ENCODE results near the gene GNA15.

DNA sequence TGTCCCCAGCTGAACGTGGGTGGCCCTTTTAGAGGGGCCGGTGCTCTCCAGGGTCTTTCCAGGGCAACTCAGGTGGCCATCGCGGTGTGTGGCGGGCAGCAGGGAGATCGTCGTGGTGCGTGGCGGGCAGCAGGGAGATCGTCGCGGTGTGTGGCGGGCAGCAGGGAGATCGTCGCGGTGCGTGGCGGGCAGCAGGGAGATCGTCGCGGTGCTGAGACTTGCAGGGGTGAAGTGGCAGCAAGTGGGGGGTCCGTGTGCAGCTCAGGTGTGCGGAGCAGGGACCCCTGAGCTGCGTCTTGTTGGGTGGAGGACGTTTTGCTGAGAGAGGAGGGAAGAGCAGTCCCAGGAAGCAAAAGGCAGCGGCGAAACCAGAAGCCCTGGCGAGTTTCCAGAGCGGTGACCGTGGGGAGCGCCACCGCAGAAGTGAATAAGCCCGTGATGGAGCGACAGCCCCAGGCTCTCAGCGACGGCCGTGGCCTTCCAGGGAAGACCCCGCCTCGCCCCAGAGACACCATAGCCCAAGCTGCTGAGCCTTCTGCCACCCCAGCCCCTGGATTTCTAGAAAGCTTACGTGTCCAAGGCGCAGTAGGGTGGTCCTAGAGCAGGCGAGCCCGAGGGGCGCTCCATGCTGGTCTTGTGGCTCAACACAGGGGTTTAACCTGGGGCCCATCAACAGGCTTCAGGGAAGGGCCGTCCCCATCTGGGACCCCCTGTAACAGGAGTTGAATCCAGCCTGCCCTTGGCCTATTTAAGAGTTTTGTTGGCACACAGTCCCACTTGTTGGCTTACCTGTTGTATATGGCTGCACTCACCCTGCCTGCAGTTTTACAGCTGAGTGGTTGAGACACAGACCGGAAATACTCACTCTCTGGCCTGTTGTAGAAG lies 55.3 kb downstream of the GNA15 start:
- TF ChIP-seq CTCF (IDR thresholded peaks at IDR 0.05; ENCODE audit: low read length) = no peak
- no peak for TF ChIP-seq EZH2 (optimal IDR thresholded peaks at IDR 0.05; ENCODE audit: low read depth, low read length)
- TF ChIP-seq EZH2phosphoT487 (IDR thresholded peaks at IDR 0.05; ENCODE audit: low read length) = no peak
